Measurements from ENCODE around the gene KRTAP9-3. TPM values are rescaled to one million over a fixed set of nuclear protein-coding genes. Genes with fewer than 3 reads are reported as not detected.

KRTAP9-3 gene
- total RNA-seq, 2 donors from 2014 or later, result not detected

DNA sequence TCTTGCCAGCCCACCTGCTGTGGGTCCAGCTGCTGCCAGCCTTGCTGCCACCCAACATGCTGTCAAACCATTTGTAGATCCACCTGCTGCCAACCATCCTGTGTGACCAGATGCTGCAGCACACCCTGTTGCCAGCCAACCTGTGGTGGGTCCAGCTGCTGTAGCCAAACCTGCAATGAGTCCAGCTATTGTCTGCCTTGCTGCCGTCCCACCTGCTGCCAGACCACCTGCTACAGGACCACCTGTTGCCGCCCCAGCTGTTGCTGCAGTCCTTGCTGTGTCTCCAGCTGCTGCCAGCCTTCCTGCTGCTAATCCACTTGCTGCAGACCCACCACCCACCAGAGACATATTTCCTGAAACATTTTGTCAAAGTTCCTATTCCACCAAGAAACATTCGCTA is 41.9 kb upstream of the KRTAP9-3 start:
- no peaks in the 10 kb centered on the region for H3K4me1 ChIP-seq
- TF ChIP-seq POLR2A (IDR thresholded peaks at IDR 0.05) (no peak), CTCF (IDR thresholded peaks at IDR 0.05) (no peak)
- no peak for ATAC-seq
- no peaks in the 10 kb centered on the region for H3K36me3 ChIP-seq (replicated peaks in 1 of 2; ENCODE audit: insufficient read depth in 1 of 2, low read depth in 2 of 2)
- H3K4me3 ChIP-seq, result no peak overlapping the region
- no peaks in the 10 kb centered on the region for H3K27me3 ChIP-seq
- DNase-seq, result no peak
- intact Hi-C loops (cut with DNase I), result no loop called here
- WGBS, 2 donors, result 63 to 86% methylated on average over 3 of the region's 3 CpGs
- H3K9me3 ChIP-seq, result no peaks in the 10 kb centered on the region
- H3K27ac ChIP-seq, result no peak overlapping the region

GRCh38 chr17:41196068-41196467 is 36.2 kb upstream of the KRTAP9-3 start:
- Histone ChIP-seq H3K9me3 (no peaks in the 10 kb centered on the region), H3K4me1 (no peaks in the 10 kb centered on the region), H3K36me3 (replicated peaks in 1 of 2; ENCODE audit: insufficient read depth in 1 of 2, low read depth in 2 of 2) (no peaks in the 10 kb centered on the region), H3K27ac (no peak overlapping the region), H3K27me3 (no peaks in the 10 kb centered on the region), H3K4me3 (no peak overlapping the region)
- ATAC-seq (no peak), DNase-seq (no peak)
- no peak for TF ChIP-seq POLR2A (IDR thresholded peaks at IDR 0.05)
- TF ChIP-seq CTCF (IDR thresholded peaks at IDR 0.05), result no peak
- intact Hi-C loops (cut with DNase I), result no loop called here
- 17 to 30% methylated on average over 1 of the region's 1 CpG for whole genome bisulfite sequencing, 2 donors

DNA sequence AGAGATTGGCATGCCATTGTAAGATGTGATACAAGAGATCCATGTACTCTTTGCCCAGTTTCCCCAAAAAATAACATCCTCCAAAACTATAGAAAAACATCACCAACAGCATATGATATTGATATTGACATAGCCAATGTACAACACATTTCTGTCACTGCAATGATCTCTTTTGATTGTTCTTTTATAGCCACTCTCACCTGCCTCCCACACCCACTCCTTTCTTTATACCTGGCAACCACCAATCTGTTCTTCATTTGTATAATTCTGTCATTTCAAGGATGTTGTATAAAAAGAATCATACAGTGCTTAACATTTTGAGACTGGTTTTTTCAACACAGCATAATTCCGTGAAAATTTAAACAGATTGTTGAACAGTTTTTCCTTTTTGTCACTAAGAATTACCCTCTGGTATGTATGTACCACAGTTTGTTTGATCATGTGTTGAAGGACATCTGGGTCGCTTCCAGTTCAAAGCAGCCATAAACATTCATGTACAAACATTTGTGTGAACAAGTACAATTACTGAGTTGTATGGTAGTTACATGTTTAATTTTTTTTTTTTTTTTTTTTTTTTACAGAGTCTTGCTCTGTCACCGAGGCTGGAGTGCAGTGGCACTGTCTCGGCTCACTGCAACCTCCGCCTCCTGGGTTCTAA is 32.7 kb upstream of the KRTAP9-3 start:
- no peak overlapping the region for H3K27ac ChIP-seq
- no peak for TF ChIP-seq CTCF (IDR thresholded peaks at IDR 0.05)
- no peak for TF ChIP-seq POLR2A (IDR thresholded peaks at IDR 0.05)
- WGBS, 2 donors, result 50 to 52% methylated on average over 4 of the region's 5 CpGs
- H3K9me3 ChIP-seq, result no peaks in the 10 kb centered on the region
- H3K36me3 ChIP-seq (replicated peaks in 1 of 2; ENCODE audit: insufficient read depth in 1 of 2, low read depth in 2 of 2), result no peaks in the 10 kb centered on the region
- ATAC-seq, result no peak
- no peaks in the 10 kb centered on the region for H3K4me1 ChIP-seq
- intact Hi-C loops (cut with DNase I), result no loop called here
- DNase-seq, result no peak
- H3K4me3 ChIP-seq, result no peak overlapping the region
- H3K27me3 ChIP-seq, result no peaks in the 10 kb centered on the region

DNA sequence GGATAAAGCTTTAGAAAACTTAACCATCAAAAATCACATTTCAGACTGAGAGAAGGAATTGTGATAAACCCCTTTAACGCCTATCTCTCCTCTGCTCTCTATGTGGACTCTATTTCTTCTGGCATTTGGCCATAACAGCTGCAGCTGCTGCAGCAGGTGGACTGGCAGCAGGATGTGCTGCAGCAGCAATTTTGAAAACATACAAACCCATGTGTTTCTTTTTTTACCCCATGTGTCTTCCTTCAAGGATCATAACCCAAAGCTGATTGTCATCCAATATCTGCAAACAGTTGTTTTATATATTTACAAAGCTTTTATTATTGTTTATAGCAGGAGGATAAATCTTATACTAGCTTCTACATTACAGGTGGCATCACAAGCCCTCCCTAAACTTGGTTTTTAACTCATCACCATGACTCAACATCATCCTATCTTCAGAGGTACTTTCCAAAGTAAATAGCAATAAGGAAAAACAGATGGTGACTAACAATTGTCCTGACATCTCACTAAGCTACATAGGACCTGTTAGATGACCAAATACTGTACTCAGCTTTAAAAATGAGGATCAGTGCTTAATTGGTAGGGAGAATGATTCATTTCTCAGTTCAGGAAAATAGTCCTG is 20.3 kb upstream of the KRTAP9-3 start:
- 21 to 43% methylated on average over 1 of the region's 1 CpG for WGBS, 2 donors
- no peak for DNase-seq
- intact Hi-C loops (cut with DNase I), result no loop called here

More for the DNA sequence above, 20.3 kb upstream of the KRTAP9-3 start:
- H3K36me3 ChIP-seq (replicated peaks in 1 of 2; ENCODE audit: insufficient read depth in 1 of 2, low read depth in 2 of 2), result no peaks in the 10 kb centered on the region
- no peaks in the 10 kb centered on the region for H3K27me3 ChIP-seq
- no peak for ATAC-seq
- H3K27ac ChIP-seq, result no peak overlapping the region
- H3K4me3 ChIP-seq, result no peak overlapping the region
- H3K4me1 ChIP-seq, result no peaks in the 10 kb centered on the region
- TF ChIP-seq POLR2A (IDR thresholded peaks at IDR 0.05) (no peak), CTCF (IDR thresholded peaks at IDR 0.05) (no peak)
- no peaks in the 10 kb centered on the region for H3K9me3 ChIP-seq
